NK-92 (cell line): ENCODE data around the gene TRPM2.

Experiments
- DNase-seq: peaks from one replicate; lab custom pipeline; 2025; ENCODE audit not compliant: unreplicated experiment; lab: John Stamatoyannopoulos, UW

The TRPM2 gene

GRCh38 chr21:44370786-44371410, 17.5 kb downstream of the TRPM2 start:
- no peak for DNase-seq

DNA sequence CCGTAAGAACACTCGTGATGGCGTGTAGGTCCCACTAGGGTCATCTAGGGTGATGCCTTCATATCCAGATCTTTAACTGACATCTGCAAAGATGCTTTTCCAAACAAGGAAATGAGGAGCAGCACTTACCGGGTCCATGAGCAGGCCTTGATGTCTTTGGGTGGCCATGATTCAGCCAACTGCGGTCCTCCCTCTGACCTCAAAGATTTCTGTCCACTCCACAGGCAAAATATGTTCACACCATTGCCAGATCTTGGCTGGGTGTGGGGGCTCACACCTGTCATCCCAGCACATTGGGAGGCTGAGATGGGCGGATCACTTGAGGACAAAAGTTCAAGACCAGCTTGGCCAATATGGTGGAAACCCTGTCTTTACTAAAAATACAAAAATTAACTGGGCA, 18.2 kb downstream of the TRPM2 start:
- no peak for DNase-seq

DNA sequence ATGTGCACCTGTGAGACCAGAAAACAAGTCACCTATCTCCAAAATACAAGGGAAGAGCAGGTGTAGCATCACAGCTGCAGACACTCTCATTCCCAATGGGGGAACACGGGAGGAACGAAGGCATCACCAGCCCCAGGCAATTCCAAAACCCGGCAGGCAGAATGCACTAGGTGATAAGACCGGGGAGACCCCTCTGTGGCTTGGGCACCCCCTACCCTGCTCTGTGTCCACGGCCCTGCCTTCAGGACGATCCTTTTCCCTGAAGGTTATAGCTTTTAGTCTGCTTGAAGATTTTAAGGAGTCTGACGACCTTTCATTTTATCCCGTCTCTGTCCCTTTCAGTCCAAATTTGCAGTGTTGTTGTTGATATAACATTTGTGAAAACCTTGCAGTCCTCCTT, 19.2 kb downstream of the TRPM2 start:
- DNase-seq = no peak

DNA sequence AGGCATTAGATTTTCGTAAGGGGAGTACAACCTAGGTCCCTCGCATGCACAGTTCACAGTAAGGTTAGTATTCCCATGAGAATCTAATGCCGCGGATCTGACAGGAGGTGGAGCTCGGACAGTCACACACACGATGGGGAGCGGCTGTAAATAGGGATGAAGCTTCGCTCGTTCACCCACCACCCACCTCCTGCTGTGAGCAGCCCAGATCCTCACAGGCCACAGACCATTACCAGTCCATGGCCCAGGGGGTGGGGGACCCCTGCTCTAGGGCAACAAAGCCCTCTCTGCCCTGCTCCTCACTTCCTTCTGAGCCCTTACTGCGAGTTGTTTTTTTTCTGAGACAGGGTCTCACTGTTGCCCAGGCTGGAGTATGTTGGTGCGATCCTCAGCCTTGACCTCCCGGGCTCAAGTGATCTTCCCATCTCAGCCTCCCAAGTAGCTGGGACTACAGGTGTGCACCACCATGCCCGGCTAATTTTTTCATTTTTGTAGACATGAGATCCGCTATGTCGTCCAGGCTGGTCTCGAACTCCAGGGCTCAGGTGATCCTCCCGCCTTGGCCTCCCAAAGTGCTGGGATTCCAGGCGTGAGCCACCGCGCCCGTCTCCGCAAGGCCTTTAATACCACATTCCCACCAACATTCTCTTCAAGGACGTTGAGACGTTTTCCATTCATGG, 21.3 kb downstream of the TRPM2 start:
- no peak for DNase-seq

- DNase-seq = no peak
Observed at GRCh38 chr21:44375281-44375651, 21.8 kb downstream of the TRPM2 start.

GRCh38 chr21:44375761-44376241, 22.4 kb downstream of the TRPM2 start:
- no peak for DNase-seq

GRCh38 chr21:44376606-44377005, 23.2 kb downstream of the TRPM2 start:
- DNase-seq = no peak

DNA sequence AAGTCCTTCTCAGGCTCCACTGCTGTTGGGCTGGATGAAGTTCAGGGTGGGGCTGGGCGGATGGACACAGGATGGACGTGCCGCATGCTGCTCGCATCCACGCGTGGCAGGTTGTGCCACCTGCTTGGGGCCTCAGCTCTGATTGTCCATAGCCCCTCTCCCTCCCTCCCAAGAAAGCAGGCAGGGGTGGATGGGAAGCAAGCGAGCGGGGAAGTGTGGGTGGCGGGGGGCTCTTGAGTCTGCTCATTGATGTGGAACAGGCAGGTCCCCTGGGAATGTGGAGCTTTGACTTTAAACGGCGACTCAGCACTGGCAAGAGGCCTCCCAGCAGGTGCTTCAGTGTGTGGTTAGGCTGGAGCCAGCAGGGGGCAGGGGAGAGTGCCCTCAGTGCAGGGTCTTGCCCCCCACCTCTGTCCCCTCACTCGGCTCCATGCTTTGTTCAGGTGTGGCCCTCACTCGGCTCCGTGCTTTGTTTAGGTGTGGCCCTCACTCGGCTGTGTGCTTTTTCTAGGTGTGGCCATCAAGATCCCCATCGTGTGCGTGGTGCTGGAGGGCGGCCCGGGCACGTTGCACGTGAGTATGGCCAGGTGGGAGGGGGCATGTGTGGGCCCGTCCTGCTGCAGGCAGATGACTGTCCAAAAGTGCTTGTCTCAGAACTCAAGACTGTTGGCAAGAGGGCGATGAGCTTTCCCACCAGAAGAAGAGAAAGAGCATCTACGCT, 23.9 kb downstream of the TRPM2 start:
- no peak for DNase-seq

DNA sequence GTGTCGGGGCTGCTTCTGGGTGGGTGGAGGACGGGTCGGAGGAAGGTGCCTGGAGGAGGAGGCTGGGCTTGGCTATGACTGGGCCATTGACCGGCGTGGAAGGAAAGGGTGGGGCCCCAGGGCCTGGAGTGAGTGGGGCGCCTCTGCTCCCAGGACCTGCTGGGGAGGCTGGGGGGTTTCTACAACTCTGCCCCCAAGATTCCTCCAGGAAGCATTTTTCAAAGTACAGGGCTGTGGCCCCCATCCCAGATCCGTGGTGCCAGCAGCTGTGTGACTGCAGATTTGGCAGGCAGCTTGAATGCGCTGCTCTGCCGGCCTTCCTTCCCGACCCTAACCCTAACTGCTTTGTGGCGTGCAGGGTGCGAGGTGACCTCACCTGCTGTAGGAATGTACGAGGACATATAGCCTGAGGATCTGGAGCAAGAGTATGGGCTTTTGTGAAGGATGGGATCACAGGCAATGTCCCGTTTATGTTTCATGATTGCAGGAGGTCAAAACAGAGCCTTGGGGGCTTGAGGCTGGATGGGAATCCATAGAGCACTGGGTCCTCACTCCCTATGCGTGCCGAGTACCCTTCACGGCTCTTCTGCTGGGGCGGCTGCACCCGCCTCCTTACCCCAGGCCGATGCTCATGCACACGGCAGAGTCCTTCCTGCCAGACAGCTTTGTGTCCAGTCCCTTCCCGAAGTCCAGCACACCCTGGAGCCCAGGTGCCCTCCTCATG, 24.7 kb downstream of the TRPM2 start:
- DNase-seq = no peak

DNA sequence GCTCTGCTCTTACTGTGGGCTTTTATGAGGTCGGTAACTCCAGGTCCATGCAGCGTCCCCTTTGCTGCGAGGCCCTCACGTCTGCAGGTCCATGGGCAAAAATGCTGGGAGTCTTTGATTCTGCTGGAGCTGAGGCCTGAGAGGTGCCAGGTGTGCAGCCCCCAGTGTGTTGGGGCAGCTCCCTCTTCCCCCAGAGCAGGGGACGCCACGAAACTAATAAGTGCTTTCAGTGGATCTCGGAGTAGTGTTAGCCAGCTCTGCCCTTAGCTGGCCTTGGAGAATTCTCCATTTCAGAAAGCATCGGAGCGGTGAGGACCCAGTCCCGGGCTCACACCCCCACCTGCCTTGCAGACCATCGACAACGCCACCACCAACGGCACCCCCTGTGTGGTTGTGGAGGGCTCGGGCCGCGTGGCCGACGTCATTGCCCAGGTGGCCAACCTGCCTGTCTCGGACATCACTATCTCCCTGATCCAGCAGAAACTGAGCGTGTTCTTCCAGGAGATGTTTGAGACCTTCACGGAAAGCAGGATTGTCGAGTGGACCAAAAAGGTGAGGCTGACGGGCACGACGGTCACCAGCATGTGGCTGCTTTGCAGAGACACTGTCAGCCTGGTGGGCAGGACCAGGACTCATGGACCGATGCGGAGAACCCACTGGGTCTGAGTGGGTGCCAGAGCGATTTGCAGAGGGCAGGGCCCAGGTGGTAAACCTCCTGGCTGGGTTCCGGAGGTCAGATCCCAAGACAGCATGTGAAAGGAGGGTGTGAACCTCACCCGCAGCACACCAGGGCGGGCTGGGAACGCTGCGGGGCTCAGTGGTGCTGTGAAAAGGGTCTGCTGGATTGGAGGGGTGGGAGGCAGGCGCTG, 25.5 kb downstream of the TRPM2 start:
- DNase-seq = no peak

- DNase-seq = no peak
Observed at GRCh38 chr21:44379515-44379848, 26.1 kb downstream of the TRPM2 start.

GRCh38 chr21:44379991-44380865, 26.8 kb downstream of the TRPM2 start:
- no peak for DNase-seq

GRCh38 chr21:44380876-44381275, 27.5 kb downstream of the TRPM2 start:
- no peak for DNase-seq

GRCh38 chr21:44381874-44382273, 28.5 kb downstream of the TRPM2 start:
- DNase-seq = no peak

- DNase-seq = no peak
Observed at GRCh38 chr21:44382536-44382935, 29.1 kb downstream of the TRPM2 start.

GRCh38 chr21:44383216-44383615, 29.8 kb downstream of the TRPM2 start:
- DNase-seq = no peak

- DNase-seq = no peak
Observed at GRCh38 chr21:44384968-44385367, 31.5 kb downstream of the TRPM2 start.

DNA sequence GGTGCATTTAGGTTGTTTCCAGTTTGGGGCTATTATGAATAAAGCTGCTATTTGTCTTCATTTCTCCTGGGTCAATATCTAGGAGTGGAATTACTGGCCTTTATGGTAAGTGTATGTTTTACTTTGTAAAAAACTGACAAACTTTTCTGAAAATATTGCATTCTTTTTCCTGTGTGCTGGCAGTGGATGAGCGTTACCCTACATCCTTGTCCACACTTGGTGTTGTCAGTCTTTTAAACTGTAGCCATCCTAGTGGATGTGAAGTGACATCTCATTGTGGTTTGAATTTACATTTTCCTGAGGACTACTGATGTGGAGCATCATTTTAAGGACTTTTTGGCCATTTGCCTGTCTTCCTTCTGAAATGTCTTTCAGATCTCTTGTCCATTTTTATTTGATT, 35.9 kb downstream of the TRPM2 start:
- no peak for DNase-seq

- DNase-seq = no peak
Observed at GRCh38 chr21:44390886-44391285, 37.5 kb downstream of the TRPM2 start.
